IMR-90 (cell line): Measurements from ENCODE around the gene INPP5D. TPM values are rescaled to one million over a fixed set of nuclear protein-coding genes. Genes with fewer than 3 reads are reported as not detected.

ENCODE experiments used
- ATAC-seq: fragments of 200-7000 bp; cut with Tn5 transposase; 2 replicates; pipeline ENCODE4 v1.9.1; 2020; ENCODE audit warnings: low read depth, mild to moderate bottlenecking, moderate library complexity
- BruUV-seq: library from RNA; stranded (reverse); fragments of 400-500 nt; replicated peaks from 2 replicates; lab custom pipeline; 2021; lab: Mats Ljungman, UMichigan
- CTCF ChIA-PET: fragments of 300-600 bp; formaldehyde crosslinking; extraction: SDS; loops from one replicate; lab custom pipeline; 2021; ENCODE audit warnings: antibody characterized with exemption; lab: Yijun Ruan, JAX
- POLR2A ChIA-PET: fragments of 300-600 bp; sonication (Branson Sonifier 250); formaldehyde crosslinking; loops from one replicate; lab custom pipeline; 2022; ENCODE audit warnings: antibody characterized with exemption; ENCODE audit not compliant: unreplicated experiment; lab: Charles Lee
- DNase-seq: peaks from one replicate; pipeline ENCODE4 v3.0.0; 2013
- H2AFZ ChIP-seq: replicated peaks from 2 replicates; pipeline ENCODE3; 2013; ENCODE audit warnings: low read length, mild to moderate bottlenecking; ENCODE audit not compliant: poor library complexity
- H2AK5ac ChIP-seq: 2 replicates; pipeline ENCODE4 v1.6.1; 2013; ENCODE audit warnings: low read depth, low read length, inconsistent platforms
- H2AK9ac ChIP-seq: replicated peaks from 2 replicates; pipeline ENCODE3; 2013; ENCODE audit warnings: mild to moderate bottlenecking, low read depth, low read length, moderate library complexity; ENCODE audit not compliant: poor library complexity
- H2BK120ac ChIP-seq: 2 replicates; pipeline ENCODE4 v1.6.1; 2013; ENCODE audit warnings: low read depth, low read length, inconsistent platforms
- H2BK15ac ChIP-seq: 3 replicates; pipeline ENCODE4 v1.6.1; 2013; ENCODE audit warnings: low read depth, low read length, inconsistent platforms
- H2BK20ac ChIP-seq: 2 replicates; pipeline ENCODE4 v1.6.1; 2013; ENCODE audit warnings: low read depth, mild to moderate bottlenecking, inconsistent platforms, low read length, moderate library complexity
- H2BK5ac ChIP-seq: 2 replicates; pipeline ENCODE4 v1.6.1; 2013; ENCODE audit warnings: mild to moderate bottlenecking, low read depth, low read length, inconsistent platforms; ENCODE audit not compliant: poor library complexity, severe bottlenecking
- H3K14ac ChIP-seq: replicated peaks from 2 replicates; pipeline ENCODE4 v1.6.1; 2013; ENCODE audit warnings: low read depth, low read length, inconsistent platforms
- H3K18ac ChIP-seq: 2 replicates; pipeline ENCODE4 v1.6.1; 2013; ENCODE audit warnings: low read depth, low read length, control low read depth
- H3K23ac ChIP-seq: 2 replicates; pipeline ENCODE4 v1.6.1; 2013; ENCODE audit warnings: low read depth, low read length, inconsistent platforms
- H3K27ac ChIP-seq: 2 replicates; pipeline ENCODE4 v1.5.1; 2013; ENCODE audit warnings: mild to moderate bottlenecking, control low read depth, low read length; ENCODE audit not compliant: insufficient read depth
- H3K27me3 ChIP-seq: 2 replicates; pipeline ENCODE4 v1.6.1; 2013; ENCODE audit warnings: low read length; ENCODE audit not compliant: control insufficient read depth, insufficient read depth
- H3K36me3 ChIP-seq: 2 replicates; pipeline ENCODE4 v1.6.1; 2013; ENCODE audit warnings: low read length, mixed read lengths; ENCODE audit not compliant: control insufficient read depth, insufficient read depth
- H3K4ac ChIP-seq: 2 replicates; pipeline ENCODE4 v1.6.1; 2013; ENCODE audit warnings: low read depth, low read length, inconsistent platforms
- H3K4me1 ChIP-seq: 2 replicates; pipeline ENCODE4 v1.6.1; 2013; ENCODE audit warnings: low read length, mixed read lengths; ENCODE audit not compliant: control insufficient read depth, insufficient read depth
- H3K4me2 ChIP-seq: 2 replicates; pipeline ENCODE4 v1.6.1; 2013; ENCODE audit warnings: low read depth, mild to moderate bottlenecking, control low read depth, low read length, moderate library complexity
- H3K4me3 ChIP-seq: 2 replicates; pipeline ENCODE4 v1.5.1; 2013; ENCODE audit warnings: low read depth, mild to moderate bottlenecking, control low read depth, low read length, moderate library complexity; ENCODE audit not compliant: insufficient read depth
- H3K56ac ChIP-seq: 2 replicates; pipeline ENCODE4 v1.6.1; 2013; ENCODE audit warnings: low read length, inconsistent platforms; ENCODE audit not compliant: insufficient read depth; ENCODE audit errors: extremely low read depth
- H3K79me1 ChIP-seq, 2 experiments: 2 replicates each; pipeline ENCODE4 v1.6.1; 2013; ENCODE audit warnings: low read length in 2 of 2, inconsistent platforms in 1 of 2, low read depth in 1 of 2
- H3K9ac ChIP-seq: 2 replicates; pipeline ENCODE4 v1.6.1; 2013; ENCODE audit warnings: low read depth, low read length, control low read depth
- H3K9me1 ChIP-seq: 2 replicates; pipeline ENCODE4 v1.6.1; 2013; ENCODE audit warnings: low read length, inconsistent platforms; ENCODE audit not compliant: insufficient read depth
- H3K9me3 ChIP-seq: 2 replicates; pipeline ENCODE4 v1.6.1; 2013; ENCODE audit warnings: low read length; ENCODE audit not compliant: control insufficient read depth, insufficient read depth
- H4K20me1 ChIP-seq: 2 replicates; pipeline ENCODE4 v1.6.1; 2013; ENCODE audit warnings: low read length, inconsistent platforms; ENCODE audit not compliant: insufficient read depth
- H4K5ac ChIP-seq: 2 replicates; pipeline ENCODE4 v1.6.1; 2013; ENCODE audit warnings: mild to moderate bottlenecking, low read depth, low read length, control low read depth
- H4K8ac ChIP-seq, 2 experiments: 2 replicates each; pipeline ENCODE4 v1.6.1; 2013; ENCODE audit warnings: low read depth in 2 of 2, low read length in 2 of 2, control low read depth in 1 of 2, inconsistent platforms in 1 of 2
- H4K91ac ChIP-seq: 2 replicates; pipeline ENCODE4 v1.6.1; 2013; ENCODE audit warnings: low read depth, low read length, inconsistent platforms; ENCODE audit not compliant: insufficient read depth
- FOS ChIP-seq: fragments of 150-350 bp; IDR thresholded peaks from 2 replicates; pipeline ENCODE4 v1.6.1; 2016; ENCODE audit warnings: low read depth, low read length
- WGBS, 2 experiments: methylation state at CpG; one replicate each; pipeline versions ENCODE4 v1.1.5 to v1.1.7; 2013; ENCODE audit warnings: missing lambda C conversion rate in 2 of 2; ENCODE audit not compliant: insufficient read length in 1 of 2; ENCODE audit errors: extremely low coverage in 2 of 2; 5-methylcytosine and 5-hydroxymethylcytosine counted together
- dilution Hi-C: fragments of 300-500 bp; cut with HindIII; formaldehyde crosslinking; loops from one replicate; pipeline ENCODE4 v1.14.3; 2018; ENCODE audit warnings: low sequenced_read_pairs; ENCODE audit not compliant: unreplicated experiment
- in situ Hi-C: fragments of 300-500 bp; cut with MboI; formaldehyde crosslinking; loops from 3 replicates; pipeline ENCODE4 v1.14.3; 2019; ENCODE audit warnings: low sequenced_read_pairs, inconsistent platforms, mixed read lengths
- intact Hi-C: fragments of 100-400 bp; cut with micrococcal nuclease; formaldehyde crosslinking; loops from 2 replicates; pipeline ENCODE4 v1.10.0; 2022
- polyA plus RNA-seq, 3 experiments: library from polyadenylated mRNA; depleted of rRNA; stranded (reverse); fragments of >200 nt; gene quantifications; 2 replicates each; pipeline ENCODE4 v1.2.3, GENCODE V29; 2012; ENCODE audit warnings: low replicate concordance in 1 of 3
- total RNA-seq: library from RNA; depleted of rRNA; stranded (reverse); fragments of >200 nt; gene quantifications from 2 replicates; pipeline ENCODE4 v1.2.3, GENCODE V29; 2012

The INPP5D gene
- total and polyA plus RNA-seq, 2 of the 4 experiments (the other 2 are of a cell fraction), result 0.18 to 0.29 TPM

GRCh38 chr2:233171344-233171743 is 111.2 kb downstream of the INPP5D start:
- no peak overlapping the region for H2BK20ac ChIP-seq
- H2BK15ac ChIP-seq, result no peak overlapping the region
- H2AK5ac ChIP-seq, result no peak overlapping the region
- no peak overlapping the region for H3K18ac ChIP-seq
- no peaks in the 10 kb centered on the region for H3K9me1 ChIP-seq
- POLR2A ChIA-PET, result no interaction called here
- H2AK9ac ChIP-seq, result no peak overlapping the region
- intact Hi-C loops (no loop called here), in situ Hi-C loops (no loop called here), dilution Hi-C loops (no loop called here)
- no peak overlapping the region for H2BK5ac ChIP-seq
- no CpG with 5 or more reads among the region's 2 CpGs for WGBS, 2 experiments
- H3K4me1 ChIP-seq, result no peaks in the 10 kb centered on the region
- no peak for ATAC-seq
- no peak overlapping the region for H4K91ac ChIP-seq
- no peak for DNase-seq
- H2AFZ ChIP-seq, result no peak overlapping the region
- H4K20me1 ChIP-seq, result no peaks in the 10 kb centered on the region
- no peak overlapping the region for H4K8ac ChIP-seq
- no peak overlapping the region for H3K27ac ChIP-seq
- H3K4ac ChIP-seq, result no peak overlapping the region
- CTCF ChIA-PET, result interaction anchor here (0.5 kb wide), 1 partner anchor 30 kb away, joined by 3 read pairs; no protein-coding TSS in a partner anchor
- no TSS peak for BruUV-seq
- H2BK120ac ChIP-seq, result no peak overlapping the region
- no peak overlapping the region for H3K23ac ChIP-seq
- peaks cover 7% of the 10 kb centered on the region; the same call in 1 of the 2 replicates for H3K27me3 ChIP-seq
- H3K9ac ChIP-seq, result no peak overlapping the region
- TF ChIP-seq FOS, result no peak
- H3K79me1 ChIP-seq, result no peaks in the 10 kb centered on the region
- H3K9me3 ChIP-seq, result no peaks in the 10 kb centered on the region
- H3K4me2 ChIP-seq, result no peak overlapping the region
- no peak overlapping the region for H3K56ac ChIP-seq
- no peak overlapping the region for H3K4me3 ChIP-seq
- H3K36me3 ChIP-seq, result no peaks in the 10 kb centered on the region
- H3K14ac ChIP-seq, result no peak overlapping the region
- H4K5ac ChIP-seq, result no peak overlapping the region
